ENCODE data around the gene ACSS1. TPM values are rescaled to one million over a fixed set of nuclear protein-coding genes. Genes with fewer than 3 reads are reported as not detected.

The ACSS1 gene
- total and polyA plus RNA-seq, 2 experiments from 2014 or later = 1.3 to 4.1 TPM

- H3K36me3 ChIP-seq (ENCODE audit: insufficient read depth) = no peaks in the 10 kb centered on the region
- no peak overlapping the region for H3K4me3 Mint-ChIP-seq
- no peak overlapping the region for H2AFZ ChIP-seq
- H3F3A ChIP-seq (replicated peaks; ENCODE audit: low read depth) = no peaks in the 10 kb centered on the region
- no peak for TF ChIP-seq CREB1 (CRISPR knock-in tag; IDR thresholded peaks at IDR 0.05; ENCODE audit: low read depth)
- TF ChIP-seq EZH2phosphoT487 (IDR thresholded peaks at IDR 0.05; ENCODE audit: unreplicated experiment) = no peak
- TF ChIP-seq, protein P1, sequence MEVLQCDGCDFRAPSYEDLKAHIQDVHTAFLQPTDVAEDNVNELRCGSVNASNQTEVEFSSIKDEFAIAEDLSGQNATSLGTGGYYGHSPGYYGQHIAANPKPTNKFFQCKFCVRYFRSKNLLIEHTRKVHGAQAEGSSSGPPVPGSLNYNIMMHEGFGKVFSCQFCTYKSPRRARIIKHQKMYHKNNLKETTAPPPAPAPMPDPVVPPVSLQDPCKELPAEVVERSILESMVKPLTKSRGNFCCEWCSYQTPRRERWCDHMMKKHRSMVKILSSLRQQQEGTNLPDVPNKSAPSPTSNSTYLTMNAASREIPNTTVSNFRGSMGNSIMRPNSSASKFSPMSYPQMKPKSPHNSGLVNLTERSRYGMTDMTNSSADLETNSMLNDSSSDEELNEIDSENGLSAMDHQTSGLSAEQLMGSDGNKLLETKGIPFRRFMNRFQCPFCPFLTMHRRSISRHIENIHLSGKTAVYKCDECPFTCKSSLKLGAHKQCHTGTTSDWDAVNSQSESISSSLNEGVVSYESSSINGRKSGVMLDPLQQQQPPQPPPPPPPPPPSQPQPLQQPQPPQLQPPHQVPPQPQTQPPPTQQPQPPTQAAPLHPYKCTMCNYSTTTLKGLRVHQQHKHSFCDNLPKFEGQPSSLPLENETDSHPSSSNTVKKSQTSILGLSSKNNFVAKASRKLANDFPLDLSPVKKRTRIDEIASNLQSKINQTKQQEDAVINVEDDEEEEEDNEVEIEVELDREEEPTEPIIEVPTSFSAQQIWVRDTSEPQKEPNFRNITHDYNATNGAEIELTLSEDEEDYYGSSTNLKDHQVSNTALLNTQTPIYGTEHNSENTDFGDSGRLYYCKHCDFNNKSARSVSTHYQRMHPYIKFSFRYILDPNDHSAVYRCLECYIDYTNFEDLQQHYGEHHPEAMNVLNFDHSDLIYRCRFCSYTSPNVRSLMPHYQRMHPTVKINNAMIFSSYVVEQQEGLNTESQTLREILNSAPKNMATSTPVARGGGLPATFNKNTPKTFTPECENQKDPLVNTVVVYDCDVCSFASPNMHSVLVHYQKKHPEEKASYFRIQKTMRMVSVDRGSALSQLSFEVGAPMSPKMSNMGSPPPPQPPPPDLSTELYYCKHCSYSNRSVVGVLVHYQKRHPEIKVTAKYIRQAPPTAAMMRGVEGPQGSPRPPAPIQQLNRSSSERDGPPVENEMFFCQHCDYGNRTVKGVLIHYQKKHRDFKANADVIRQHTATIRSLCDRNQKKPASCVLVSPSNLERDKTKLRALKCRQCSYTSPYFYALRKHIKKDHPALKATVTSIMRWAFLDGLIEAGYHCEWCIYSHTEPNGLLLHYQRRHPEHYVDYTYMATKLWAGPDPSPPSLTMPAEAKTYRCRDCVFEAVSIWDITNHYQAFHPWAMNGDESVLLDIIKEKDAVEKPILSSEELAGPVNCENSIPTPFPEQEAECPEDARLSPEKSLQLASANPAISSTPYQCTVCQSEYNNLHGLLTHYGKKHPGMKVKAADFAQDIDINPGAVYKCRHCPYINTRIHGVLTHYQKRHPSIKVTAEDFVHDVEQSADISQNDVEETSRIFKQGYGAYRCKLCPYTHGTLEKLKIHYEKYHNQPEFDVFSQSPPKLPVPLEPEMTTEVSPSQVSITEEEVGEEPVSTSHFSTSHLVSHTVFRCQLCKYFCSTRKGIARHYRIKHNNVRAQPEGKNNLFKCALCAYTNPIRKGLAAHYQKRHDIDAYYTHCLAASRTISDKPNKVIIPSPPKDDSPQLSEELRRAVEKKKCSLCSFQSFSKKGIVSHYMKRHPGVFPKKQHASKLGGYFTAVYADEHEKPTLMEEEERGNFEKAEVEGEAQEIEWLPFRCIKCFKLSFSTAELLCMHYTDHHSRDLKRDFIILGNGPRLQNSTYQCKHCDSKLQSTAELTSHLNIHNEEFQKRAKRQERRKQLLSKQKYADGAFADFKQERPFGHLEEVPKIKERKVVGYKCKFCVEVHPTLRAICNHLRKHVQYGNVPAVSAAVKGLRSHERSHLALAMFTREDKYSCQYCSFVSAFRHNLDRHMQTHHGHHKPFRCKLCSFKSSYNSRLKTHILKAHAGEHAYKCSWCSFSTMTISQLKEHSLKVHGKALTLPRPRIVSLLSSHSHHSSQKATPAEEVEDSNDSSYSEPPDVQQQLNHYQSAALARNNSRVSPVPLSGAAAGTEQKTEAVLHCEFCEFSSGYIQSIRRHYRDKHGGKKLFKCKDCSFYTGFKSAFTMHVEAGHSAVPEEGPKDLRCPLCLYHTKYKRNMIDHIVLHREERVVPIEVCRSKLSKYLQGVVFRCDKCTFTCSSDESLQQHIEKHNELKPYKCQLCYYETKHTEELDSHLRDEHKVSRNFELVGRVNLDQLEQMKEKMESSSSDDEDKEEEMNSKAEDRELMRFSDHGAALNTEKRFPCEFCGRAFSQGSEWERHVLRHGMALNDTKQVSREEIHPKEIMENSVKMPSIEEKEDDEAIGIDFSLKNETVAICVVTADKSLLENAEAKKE (CRISPR knock-in tag; IDR thresholded peaks at IDR 0.05) = no peak
- TF ChIP-seq, protein P2, sequence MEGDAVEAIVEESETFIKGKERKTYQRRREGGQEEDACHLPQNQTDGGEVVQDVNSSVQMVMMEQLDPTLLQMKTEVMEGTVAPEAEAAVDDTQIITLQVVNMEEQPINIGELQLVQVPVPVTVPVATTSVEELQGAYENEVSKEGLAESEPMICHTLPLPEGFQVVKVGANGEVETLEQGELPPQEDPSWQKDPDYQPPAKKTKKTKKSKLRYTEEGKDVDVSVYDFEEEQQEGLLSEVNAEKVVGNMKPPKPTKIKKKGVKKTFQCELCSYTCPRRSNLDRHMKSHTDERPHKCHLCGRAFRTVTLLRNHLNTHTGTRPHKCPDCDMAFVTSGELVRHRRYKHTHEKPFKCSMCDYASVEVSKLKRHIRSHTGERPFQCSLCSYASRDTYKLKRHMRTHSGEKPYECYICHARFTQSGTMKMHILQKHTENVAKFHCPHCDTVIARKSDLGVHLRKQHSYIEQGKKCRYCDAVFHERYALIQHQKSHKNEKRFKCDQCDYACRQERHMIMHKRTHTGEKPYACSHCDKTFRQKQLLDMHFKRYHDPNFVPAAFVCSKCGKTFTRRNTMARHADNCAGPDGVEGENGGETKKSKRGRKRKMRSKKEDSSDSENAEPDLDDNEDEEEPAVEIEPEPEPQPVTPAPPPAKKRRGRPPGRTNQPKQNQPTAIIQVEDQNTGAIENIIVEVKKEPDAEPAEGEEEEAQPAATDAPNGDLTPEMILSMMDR (conservative IDR thresholded peaks at IDR 0.05; ENCODE audit: low read depth in 2 of 2) = no peak
- TF ChIP-seq JUNB (IDR thresholded peaks at IDR 0.05; ENCODE audit: unreplicated experiment) = no peak
- TF ChIP-seq, protein P3, sequence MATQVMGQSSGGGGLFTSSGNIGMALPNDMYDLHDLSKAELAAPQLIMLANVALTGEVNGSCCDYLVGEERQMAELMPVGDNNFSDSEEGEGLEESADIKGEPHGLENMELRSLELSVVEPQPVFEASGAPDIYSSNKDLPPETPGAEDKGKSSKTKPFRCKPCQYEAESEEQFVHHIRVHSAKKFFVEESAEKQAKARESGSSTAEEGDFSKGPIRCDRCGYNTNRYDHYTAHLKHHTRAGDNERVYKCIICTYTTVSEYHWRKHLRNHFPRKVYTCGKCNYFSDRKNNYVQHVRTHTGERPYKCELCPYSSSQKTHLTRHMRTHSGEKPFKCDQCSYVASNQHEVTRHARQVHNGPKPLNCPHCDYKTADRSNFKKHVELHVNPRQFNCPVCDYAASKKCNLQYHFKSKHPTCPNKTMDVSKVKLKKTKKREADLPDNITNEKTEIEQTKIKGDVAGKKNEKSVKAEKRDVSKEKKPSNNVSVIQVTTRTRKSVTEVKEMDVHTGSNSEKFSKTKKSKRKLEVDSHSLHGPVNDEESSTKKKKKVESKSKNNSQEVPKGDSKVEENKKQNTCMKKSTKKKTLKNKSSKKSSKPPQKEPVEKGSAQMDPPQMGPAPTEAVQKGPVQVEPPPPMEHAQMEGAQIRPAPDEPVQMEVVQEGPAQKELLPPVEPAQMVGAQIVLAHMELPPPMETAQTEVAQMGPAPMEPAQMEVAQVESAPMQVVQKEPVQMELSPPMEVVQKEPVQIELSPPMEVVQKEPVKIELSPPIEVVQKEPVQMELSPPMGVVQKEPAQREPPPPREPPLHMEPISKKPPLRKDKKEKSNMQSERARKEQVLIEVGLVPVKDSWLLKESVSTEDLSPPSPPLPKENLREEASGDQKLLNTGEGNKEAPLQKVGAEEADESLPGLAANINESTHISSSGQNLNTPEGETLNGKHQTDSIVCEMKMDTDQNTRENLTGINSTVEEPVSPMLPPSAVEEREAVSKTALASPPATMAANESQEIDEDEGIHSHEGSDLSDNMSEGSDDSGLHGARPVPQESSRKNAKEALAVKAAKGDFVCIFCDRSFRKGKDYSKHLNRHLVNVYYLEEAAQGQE (IDR thresholded peaks at IDR 0.05; ENCODE audit: unreplicated experiment) = no peak
- no peak for TF ChIP-seq ZNF114 (CRISPR knock-in tag; IDR thresholded peaks at IDR 0.05)
- no peak for TF ChIP-seq EZH2 (IDR thresholded peaks at IDR 0.05; ENCODE audit: low read depth, unreplicated experiment)
- TF ChIP-seq ETS1 (IDR thresholded peaks at IDR 0.05) = no peak
- no peak for TF ChIP-seq ZNF331 (CRISPR knock-in tag; IDR thresholded peaks at IDR 0.05; ENCODE audit: low read depth)
- TF ChIP-seq STAT1 (IDR thresholded peaks at IDR 0.05; ENCODE audit: unreplicated experiment) = no peak
- no peak for TF ChIP-seq NANOG (IDR thresholded peaks at IDR 0.05; ENCODE audit: borderline replicate concordance)
- TF ChIP-seq POLR2AphosphoS5 (IDR thresholded peaks at IDR 0.05; ENCODE audit: low read depth) = no peak
- ATAC-seq (no peak), DNase-seq (ENCODE audit: low spot score) (no peak)
- no peaks in the 10 kb centered on the region for H3K4me1 ChIP-seq (ENCODE audit: insufficient read depth)
- no peak overlapping the region for H3K27ac ChIP-seq (ENCODE audit: low read depth)
- H3K36me3 Mint-ChIP-seq (ENCODE audit: low read depth) = no peaks in the 10 kb centered on the region
- peaks cover 5% of the 10 kb centered on the region; the same call in 2 of the 3 replicates for H3K4me1 Mint-ChIP-seq
- H3K27ac Mint-ChIP-seq = no peak overlapping the region
- H3K4me2 ChIP-seq = no peak overlapping the region
- H3K9me2 ChIP-seq (ENCODE audit: insufficient read depth) = 0 out of 2 replicates have a peak, but pooled peaks cover 15% of the 10 kb centered on the region
- no peak overlapping the region for H3K4me3 ChIP-seq
- no peaks in the 10 kb centered on the region for H3K79me2 ChIP-seq (replicated peaks; ENCODE audit: insufficient read depth)
- no peaks in the 10 kb centered on the region for H4K20me1 ChIP-seq (replicated peaks; ENCODE audit: insufficient read depth)
- peaks cover 16% of the 10 kb centered on the region for H3K27me3 Mint-ChIP-seq (ENCODE audit: insufficient read depth, low read depth, poor library complexity)
- no peaks in the 10 kb centered on the region; the same call in 2 of the 3 replicates for H3K9me3 Mint-ChIP-seq
- H3K27me3 ChIP-seq (ENCODE audit: insufficient read depth) = no peaks in the 10 kb centered on the region
Observed at GRCh38 chr20:25023356-25023755, 34.6 kb downstream of the ACSS1 start.
